ENCODE results near the gene CFAP410.

Gene CFAP410

DNA sequence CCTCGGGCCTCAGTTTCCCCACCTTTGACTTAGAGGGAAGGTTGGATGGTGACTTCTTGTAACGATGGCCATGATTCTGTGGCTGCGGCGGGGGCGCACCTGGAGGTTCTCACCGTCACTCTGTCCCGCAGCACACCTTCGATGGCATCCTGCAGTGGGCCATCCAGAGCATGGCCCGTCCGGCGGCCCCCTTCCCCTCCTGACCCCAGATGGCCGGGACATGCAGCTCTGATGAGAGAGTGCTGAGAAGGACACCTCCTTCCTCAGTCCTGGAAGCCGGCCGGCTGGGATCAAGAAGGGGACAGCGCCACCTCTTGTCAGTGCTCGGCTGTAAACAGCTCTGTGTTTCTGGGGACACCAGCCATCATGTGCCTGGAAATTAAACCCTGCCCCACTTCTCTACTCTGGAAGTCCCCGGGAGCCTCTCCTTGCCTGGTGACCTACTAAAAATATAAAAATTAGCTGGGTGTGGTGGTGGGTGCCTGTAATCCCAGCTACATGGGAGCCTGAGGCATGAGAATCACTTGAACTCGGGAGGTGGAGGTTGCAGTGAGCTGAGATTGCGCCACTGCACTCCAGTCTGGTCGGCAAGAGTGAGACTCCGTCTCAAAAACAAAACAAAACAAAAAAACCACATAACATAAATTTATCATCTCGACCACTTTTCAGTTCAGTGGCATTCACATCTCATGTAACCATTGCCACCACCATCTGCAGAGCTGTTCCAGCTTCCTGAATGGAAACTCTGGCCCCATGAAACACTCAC is 41.5 kb downstream of the CFAP410 start:
- peak; percentile 34 to 44 for ATAC-seq

DNA sequence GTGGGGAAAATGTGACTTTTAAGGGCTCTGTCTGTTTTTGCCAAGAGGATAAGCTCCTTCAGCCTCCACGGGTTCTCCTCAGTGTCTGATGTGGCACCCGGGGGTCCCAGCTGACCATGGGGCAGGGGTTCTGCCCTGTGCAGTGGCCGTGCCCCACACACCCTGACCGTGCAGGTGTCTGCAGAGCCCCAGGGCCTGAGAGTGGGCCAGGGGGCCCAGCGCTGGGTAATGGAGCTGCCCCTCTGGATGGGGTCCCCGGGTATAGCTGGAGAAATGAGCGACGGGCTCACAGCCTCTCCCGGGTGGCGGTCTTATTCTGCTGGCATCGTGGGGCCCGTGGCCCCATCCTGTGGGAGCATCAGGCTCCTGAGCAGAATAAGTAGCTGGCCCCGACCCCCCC is 42.3 kb downstream of the CFAP410 start:
- ATAC-seq: no peak

DNA sequence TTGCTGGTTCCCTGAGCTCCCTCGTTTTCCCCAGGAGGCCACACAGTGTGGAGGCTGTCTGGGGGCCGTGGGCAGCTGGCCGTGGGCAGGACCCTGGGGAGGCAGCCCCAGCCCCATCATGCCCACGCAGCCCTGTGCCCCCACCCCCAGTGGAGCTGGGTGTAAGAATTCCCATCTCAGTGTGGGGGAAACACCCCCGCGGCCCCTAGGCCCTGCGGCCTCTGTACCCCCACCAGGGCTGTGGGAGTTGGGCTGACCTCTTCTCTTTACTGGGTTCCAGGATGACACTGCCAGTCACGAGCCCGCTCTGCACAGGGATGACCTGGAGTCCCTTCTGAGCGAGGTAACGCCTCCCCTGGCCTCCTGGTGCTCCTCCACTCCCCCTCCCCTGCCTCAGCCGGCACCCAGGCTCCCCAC is 43.1 kb downstream of the CFAP410 start:
- ATAC-seq: no peak

DNA sequence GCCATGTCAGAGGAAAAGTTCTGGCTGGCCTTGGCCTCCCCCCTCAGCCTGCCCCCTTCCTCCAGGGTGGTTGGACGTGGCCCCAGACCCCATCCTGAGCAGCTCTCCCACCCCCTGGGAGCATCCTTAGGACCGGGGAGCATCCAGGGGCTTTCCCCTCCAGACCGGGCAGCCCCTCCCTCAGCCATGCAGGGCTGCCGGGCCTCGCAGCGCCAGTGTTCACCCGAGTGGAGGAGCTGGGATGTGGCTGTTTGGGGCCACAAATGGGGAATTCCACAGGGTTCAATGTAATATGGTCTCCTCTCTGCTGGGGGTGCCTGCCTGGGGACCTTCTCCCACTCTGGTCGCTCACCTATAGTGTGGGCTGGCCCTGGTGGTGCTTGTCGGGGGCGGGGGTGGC is 43.5 kb downstream of the CFAP410 start:
- no peak for ATAC-seq

DNA sequence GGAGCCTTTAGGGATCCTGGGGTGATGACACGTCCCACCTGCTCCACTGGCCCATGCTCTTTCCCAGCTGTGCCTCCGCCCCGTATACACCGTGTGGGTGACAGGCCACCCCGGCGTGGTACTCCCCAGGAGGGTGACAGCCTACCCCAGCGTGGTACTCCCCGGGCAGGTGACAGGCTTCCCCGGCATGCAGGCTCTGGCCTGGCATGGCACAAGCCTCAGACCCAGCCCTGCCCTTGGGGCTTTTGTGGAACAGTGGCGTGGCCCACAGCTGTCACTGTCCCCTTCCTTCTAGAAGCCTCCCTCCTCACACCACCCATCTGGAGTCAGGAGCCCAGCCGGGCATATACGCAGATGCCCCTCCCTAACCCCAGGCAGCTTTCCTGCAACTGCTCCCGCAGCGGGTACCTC is 44.0 kb downstream of the CFAP410 start:
- no peak for ATAC-seq

DNA sequence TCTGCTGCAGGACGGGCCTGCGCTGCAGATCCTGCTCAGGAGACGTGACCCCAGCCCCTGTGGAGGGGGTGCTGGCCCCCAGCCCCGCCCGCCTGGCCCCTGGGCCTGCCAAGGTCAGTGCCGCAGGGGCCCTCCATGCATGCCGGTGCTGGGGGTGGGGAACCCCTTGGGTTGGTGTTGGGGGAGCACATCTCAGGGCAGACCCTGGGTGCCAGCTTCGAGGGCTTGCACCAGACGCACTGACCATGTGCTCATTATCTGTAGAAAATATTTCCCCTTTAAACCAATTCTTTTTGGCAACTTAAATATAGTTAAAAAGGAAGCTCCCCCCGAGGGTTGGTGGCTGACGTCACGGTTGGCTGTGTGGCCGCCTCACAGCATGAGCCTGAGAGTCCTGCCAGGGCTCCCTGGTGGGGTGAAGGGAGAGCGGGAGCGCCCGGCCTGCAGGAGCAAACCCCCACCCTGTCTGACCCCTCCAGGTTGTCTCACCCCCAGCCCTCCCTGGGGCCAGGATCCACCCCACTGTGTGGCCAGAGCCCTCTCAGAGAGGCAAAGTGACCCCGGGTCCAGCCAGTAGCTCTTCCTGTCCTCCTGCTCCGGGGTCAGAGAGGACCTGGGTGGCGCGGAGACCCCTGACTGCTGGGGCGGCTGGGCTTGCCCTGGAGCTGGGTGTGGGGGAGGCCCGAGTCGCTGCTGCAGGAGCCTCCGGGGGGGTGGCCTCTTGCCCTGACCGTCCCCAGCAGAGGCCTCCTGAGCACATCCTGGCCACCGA is 44.6 kb downstream of the CFAP410 start:
- no peak for ATAC-seq

DNA sequence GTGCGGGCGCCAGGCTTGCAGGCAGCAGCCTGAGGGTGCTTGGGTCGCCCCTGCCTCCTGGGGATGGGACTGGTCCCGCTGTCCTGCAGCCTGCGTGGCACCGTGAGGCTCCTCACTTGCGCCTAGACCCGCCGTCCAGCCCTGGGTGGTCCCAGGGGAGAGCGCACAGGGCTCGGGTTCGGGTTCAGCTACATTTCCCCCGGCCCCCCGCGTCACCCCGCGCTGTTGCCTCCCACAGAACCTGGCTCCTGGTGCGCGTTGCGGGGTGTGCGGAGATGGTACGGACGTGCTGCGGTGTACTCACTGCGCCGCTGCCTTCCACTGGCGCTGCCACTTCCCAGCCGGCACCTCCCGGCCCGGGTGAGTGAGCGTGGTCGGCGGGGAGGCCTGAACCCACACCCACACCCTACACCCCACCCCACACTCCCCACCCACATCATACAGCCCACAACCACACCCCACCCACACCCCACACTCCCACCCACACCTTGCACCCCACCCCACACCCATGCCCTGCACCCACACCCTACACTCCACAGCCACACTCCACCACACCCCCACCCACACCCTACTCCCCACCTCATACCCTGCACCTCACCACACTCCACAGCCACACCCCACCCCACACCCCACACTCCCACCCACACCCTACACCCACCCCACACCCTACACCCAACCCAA is 45.5 kb downstream of the CFAP410 start:
- ATAC-seq: no peak

DNA sequence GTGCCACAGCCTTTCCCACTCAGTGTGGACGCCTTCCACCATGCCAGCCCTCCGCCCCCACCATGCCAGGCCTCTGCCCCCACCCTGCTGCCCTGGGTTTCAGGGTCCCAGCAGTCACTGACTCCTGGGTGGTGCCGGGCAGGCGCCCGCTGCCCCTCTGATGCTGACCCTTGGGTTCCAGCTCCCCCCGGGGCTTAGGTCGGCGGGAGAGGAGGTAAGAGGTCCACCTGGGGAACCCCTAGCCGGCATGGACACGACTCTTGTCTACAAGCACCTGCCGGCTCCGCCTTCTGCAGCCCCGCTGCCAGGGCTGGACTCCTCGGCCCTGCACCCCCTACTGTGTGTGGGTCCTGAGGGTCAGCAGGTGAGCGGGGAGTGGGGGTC is 46.4 kb downstream of the CFAP410 start:
- ATAC-seq: no peak

DNA sequence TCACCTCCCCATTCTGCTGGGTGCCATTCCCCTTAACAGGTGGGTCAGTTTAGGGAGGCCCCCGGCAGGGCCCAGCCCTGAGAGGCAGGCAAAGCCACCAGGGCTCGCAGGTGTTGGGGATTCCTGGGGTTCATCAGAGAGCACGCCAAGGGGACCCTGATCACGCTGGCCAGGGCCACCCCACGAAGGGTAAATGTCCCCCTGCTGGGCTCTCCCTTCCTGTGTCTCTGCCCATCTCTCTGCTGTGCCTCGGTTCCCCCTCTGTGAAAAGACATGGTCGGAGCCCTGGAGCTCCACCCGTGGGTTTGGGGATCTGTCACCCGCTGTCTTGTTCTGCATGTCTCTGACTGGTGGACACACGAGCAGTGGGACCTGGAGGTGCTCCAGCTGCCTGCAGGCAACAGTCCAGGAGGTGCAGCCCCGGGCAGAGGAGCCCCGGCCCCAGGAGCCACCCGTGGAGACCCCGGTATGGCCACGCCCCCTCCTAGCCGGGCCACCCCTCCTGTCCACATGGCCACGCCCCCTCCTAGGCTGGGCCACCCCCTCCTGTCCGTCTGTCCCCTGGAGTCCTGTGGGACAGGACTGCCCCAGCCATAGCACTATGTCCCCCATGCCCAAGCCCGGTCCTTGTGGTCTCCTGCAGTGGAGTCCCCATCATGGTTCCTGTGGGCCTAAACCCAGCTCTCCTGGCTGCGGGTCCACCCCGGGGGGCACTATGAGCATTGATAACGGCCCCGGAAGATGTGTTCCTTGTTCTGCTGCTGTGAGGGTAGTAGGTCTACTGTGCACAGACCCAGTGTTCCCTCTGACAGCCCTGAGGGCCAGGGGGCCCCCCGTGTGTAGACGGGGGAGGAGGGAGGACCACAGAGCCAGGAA is 47.0 kb downstream of the CFAP410 start:
- no peak for ATAC-seq

DNA sequence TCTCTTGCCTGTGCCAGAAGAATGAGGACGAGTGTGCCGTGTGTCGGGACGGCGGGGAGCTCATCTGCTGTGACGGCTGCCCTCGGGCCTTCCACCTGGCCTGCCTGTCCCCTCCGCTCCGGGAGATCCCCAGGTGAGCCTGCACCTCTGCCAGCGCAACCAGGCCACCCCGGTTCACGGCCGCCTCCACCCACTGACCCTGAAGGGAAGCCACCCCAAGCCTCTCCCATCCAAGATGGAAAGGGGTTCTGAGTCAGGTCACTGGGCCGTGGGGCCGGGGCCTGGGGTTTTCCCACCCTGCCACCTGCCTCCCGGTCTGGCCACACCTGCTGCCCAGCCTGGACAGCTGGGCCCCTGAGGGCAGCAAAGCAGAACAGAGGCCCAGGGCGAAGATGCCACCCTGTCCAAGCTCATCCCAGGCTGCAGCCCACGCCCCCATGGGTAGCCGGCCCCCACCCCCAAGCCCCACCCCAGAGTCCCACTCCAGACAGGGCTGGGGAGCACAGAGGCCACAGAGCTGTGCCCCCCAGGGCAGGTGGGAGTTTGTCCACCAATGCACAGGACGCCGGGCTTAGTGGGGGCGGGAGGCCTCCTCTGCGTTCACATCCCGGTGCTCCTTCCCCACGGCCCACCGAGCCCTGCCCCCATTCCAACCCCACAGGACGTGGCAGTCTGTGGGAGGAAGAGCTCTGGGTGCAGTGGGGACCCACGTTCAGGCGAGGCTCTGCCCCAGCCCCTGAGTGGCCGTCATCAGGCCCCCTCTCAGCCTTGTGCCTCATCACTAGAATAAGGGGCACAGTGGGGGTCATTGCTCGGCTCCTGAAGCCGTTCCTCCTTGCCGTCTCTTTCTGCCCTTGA is 47.9 kb downstream of the CFAP410 start:
- no peak for ATAC-seq

DNA sequence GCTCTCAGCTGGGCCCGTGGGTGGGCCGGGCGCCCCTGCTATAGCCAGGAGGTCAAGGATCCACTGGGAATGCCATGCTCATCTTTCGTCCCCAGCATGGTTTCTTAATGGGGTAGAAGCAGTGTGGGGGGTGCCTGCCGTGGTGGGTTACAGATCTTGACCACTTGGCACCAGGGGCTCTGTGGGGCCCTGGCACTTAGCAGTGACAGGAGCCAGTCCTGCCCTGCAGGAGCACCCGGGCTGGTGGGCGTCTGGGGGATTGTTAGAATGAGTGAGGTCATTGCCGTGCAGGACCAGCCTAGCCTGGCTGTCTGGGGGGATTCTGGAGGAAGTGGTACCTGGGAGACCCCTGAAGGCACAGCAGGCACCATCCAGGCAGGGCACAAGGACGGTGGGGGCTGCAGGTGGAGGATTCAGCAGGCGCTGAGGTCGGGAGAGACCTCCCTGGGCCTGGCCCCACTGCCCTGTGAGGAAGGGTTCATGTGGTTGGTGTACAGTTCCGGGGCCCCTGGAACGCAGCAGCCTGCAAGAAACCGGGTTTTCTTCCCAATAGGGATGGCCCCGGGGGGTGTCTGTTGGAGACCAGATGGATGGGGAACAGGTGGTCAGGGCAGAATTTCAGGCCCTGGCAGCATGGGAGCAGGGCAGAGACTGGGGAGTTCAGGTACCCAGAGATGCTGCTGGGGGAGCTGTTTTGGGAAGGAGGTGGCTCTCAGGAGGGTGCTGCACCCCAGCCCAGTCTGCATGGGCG is 48.7 kb downstream of the CFAP410 start:
- ATAC-seq: no peak

DNA sequence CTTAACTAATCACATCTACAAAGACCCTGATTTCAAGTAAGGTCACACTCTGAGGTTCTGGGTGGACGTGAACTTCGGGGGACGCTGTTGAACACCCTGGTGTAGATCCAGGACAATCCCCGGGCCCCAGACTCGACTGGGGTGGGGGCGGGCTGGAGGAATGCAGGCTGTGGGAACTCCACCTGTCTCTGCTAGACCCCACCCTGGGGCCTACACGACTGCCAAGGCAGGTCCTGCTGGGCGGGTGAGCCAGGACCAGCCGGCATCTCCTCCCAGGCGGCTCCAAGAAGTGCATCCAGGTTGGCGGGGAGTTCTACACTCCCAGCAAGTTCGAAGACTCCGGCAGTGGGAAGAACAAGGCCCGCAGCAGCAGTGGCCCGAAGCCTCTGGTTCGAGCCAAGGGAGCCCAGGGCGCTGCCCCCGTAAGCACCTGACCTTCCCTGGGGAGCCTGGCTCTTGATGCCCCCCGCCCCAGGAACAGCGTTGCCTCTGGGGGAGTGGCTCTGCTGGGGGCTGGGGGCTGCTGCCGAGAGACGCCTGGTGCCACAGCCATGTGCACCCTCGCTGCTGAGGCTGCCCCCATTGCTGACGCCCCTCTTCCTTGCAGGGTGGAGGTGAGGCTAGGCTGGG is 49.7 kb downstream of the CFAP410 start:
- no peak for ATAC-seq

DNA sequence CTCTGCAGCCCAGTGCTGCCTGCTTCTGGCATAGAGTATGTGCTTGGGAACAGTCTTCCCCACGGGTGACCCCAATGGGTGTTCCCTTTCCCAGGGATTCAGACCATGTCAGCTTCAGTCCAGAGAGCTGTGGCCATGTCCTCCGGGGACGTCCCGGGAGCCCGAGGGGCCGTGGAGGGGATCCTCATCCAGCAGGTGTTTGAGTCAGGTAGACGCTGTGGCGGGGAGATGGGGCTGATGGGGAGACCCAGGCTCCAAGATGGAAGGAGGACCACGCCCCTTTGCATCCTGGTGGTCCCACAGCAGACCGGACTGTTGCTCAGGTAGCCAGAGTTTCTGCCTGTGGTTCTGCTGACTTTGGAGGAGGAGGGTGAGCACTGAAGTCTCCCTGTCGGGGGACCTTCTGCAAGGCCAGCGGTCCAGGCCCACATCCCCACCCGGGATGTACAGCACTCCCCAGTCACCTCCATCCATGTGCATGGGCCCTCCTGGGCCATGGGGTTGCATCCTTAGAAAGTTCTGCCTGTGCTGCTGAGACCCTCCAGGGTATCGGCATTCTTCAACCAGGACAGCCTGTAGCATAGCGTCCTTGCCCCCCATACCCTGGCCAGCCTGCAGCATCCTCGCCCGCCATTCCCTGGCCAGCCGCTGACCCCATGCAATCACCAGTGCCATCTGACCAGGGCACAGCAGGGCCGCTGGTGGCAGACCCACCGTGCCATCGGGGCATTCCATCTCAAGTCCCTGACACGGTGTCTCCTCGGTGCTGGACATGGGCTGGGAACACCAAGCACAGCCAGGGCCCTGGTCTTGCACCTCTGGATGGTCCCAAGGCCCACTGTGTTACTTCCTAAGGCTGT is 50.7 kb downstream of the CFAP410 start:
- ATAC-seq: no peak

DNA sequence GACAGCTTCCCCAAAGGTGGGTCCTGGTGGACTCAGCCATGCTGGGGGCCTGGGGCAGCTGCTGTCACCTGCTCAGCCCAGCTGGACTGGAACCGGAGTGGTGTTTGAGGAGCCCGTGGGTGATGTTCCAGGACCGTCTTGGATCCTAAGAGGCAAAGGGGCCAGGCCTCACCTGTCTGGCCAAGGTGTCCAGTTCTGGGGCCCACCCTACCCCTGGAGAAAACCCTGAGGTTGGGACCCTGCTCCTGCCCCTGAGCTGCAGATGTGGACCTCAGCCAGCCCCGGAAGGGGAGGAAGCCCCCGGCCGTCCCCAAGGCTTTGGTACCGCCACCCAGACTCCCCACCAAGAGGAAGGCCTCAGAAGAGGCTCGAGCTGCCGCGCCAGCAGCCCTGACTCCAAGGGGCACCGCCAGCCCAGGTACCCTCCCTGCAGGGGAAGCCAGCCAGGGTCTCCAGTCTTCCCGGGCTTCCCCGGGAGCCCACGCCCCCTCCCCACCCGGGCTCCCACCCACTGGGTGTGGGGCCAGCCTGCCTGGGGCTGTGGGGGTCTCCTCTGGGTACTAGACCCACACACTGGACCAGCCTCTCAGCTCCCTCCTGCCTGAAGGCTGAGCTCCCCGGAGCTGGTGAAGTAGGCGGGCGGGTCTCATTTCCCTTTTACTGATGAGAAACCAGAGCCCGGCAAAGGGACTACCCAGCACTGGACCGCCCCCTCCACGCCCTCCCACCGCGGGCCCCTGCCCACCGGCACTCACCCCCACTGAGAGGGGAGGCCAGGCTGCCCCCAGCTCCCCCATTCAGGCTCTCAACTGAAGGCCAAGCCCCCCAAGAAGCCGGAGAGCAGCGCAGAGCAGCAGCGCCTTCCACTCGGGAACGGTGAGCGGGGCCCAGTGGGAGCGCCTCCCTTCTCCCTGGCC is 52.2 kb downstream of the CFAP410 start:
- no peak for ATAC-seq

DNA sequence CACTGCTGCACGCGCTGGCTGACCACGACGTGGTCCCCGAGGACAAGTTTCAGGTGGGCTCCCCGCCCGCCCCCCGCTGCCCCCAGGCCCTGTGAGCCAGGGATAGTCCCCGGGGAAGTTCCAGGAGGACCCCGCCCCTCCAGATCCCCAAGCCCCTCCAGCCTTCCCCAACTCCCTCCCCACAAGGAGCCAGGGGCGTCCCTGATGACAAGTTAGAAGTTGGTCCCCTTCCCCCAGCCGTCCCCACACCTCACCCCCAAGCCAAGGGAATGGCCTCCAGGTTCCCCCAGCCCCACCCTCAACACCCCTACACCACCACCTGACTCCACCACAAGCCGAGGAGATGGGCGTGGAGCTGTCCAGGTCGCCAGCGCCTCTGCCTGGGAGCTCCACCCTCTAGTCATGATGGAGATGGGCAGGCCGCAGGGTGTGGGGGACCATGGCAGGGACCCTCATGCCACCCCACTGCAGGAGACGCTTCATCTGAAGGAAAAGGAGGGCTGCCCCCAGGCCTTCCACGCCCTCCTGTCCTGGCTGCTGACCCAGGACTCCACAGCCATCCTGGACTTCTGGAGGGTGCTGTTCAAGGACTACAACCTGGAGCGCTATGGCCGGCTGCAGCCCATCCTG is 53.0 kb downstream of the CFAP410 start:
- no peak for ATAC-seq

DNA sequence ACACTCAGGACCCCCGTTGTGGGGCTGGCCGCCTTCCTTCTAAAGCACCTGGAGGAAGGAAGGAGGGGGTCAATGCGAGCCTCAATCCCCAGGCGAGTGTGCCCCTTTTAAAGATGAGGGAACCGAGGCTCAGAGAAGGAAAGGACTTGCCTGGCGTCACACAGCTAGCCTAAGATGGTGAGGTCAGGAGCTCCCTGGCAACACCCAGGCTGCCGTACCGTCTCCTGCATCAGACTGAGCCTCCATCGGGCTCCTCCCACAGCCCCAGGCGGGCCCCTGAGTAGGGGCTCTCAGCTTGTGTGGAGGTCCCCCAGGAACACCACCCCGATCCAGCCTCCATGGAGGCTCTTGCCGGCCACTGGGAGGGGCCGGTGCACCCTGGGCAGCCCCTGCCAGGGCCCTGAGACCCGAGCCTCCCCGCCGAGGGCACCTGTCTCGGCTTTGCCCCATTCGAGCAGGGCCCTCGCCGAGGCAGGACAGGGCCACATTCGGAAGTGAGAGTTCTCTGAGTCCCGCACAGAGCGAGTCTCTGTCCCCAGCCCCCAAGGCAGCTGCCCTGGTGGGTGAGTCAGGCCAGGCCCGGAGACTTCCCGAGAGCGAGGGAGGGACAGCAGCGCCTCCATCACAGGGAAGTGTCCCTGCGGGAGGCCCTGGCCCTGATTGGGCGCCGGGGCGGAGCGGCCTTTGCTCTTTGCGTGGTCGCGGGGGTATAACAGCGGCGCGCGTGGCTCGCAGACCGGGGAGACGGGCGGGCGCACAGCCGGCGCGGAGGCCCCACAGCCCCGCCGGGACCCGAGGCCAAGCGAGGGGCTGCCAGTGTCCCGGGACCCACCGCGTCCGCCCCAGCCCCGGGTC is 53.8 kb downstream of the CFAP410 start, which contains the start of gene AIRE:
TSS of gene AIRE (plus strand) at position 739 of the 855 bp plus-strand sequence. CDS start 131 bp downstream, outside the sequence.
- ATAC-seq: no peak

DNA sequence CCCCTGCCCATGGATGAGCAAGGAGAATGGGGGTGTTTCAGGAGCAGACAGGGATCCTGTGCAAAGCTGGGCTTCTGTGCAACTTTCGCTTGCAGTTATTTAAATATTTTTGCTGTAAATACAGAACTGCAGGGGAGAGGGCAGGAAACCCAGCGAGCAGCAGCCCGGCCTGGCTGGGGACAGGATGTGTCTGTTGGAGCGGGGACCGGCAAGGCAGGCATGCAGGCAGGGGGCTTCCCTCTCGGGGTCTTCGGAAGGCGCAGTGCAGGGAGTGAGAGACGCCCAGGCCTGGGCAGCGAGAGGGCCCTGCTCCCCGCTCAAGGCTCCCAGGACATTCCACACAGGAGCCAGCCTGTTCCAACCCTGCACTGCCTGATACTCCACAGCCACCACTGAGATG is 55.2 kb downstream of the CFAP410 start:
- no peak for ATAC-seq
